Parathyroid adenoma (tissue), 2 donors: ENCODE data around the gene FKBP8.

Source experiments
- H2AFZ ChIP-seq: fragments of 300-600 bp; sonication (generic); one replicate; pipeline ENCODE4 v1.7.0; 2017; ENCODE audit warnings: antibody characterized with exemption, mild to moderate bottlenecking
- H3K27ac ChIP-seq: fragments of 300-600 bp; sonication (generic); one replicate; pipeline ENCODE4 v1.7.0; 2017
- H3K27me3 ChIP-seq: fragments of 300-600 bp; sonication (generic); one replicate; pipeline ENCODE4 v1.7.0; 2017; ENCODE audit warnings: low read length; ENCODE audit not compliant: control insufficient read depth, insufficient read depth
- H3K36me3 ChIP-seq: fragments of 300-600 bp; sonication (generic); one replicate; pipeline ENCODE4 v1.7.0; 2017; ENCODE audit warnings: low read length; ENCODE audit not compliant: control insufficient read depth, insufficient read depth
- H3K4me1 ChIP-seq: fragments of 300-600 bp; sonication (generic); one replicate; pipeline ENCODE4 v1.7.0; 2017; ENCODE audit warnings: control low read depth
- H3K4me2 ChIP-seq: fragments of 300-600 bp; sonication (generic); one replicate; pipeline ENCODE4 v1.7.0; 2017; ENCODE audit warnings: low read length
- H3K4me3 ChIP-seq: fragments of 300-600 bp; sonication (generic); one replicate; pipeline ENCODE4 v1.7.0; 2017; ENCODE audit warnings: low read depth, low read length
- H3K79me2 ChIP-seq: fragments of 300-600 bp; sonication (generic); one replicate; pipeline ENCODE4 v1.7.0; 2017; ENCODE audit warnings: control low read depth
- H3K9ac ChIP-seq: fragments of 300-600 bp; sonication (generic); one replicate; pipeline ENCODE4 v1.7.0; 2017; ENCODE audit warnings: mild to moderate bottlenecking
- H3K9me3 ChIP-seq: fragments of 300-600 bp; sonication (generic); one replicate; pipeline ENCODE4 v1.7.0; 2017; ENCODE audit warnings: low read length; ENCODE audit not compliant: control insufficient read depth
- CTCF ChIP-seq: fragments of 300-600 bp; sonication (generic); IDR thresholded peaks from one replicate; pipeline ENCODE4 v1.7.0; 2017; ENCODE audit warnings: antibody characterized with exemption, mild to moderate bottlenecking
- donor health status: primary hyperparathyroidism.

FKBP8 gene

GRCh38 chr19:18502638-18503294, 40.6 kb downstream of the FKBP8 start:
- H3K27ac ChIP-seq, result peak overlapping the region; percentile 71
- no peaks in the 10 kb centered on the region for H3K36me3 ChIP-seq
- peaks cover 55% of the 10 kb centered on the region for H3K79me2 ChIP-seq
- no peak overlapping the region for H3K4me3 ChIP-seq
- TF ChIP-seq CTCF, result no peak
- no peak overlapping the region for H2AFZ ChIP-seq
- H3K9ac ChIP-seq, result no peak overlapping the region
- peaks cover 70% of the 10 kb centered on the region for H3K4me1 ChIP-seq
- no peak overlapping the region for H3K4me2 ChIP-seq
- no peaks in the 10 kb centered on the region for H3K9me3 ChIP-seq
- no peaks in the 10 kb centered on the region for H3K27me3 ChIP-seq

GRCh38 chr19:18502246-18502637, 41.1 kb downstream of the FKBP8 start:
- H3K4me1 ChIP-seq, result peaks cover 64% of the 10 kb centered on the region
- no peak overlapping the region for H3K9ac ChIP-seq
- H3K4me3 ChIP-seq, result no peak overlapping the region
- H2AFZ ChIP-seq, result no peak overlapping the region
- H3K9me3 ChIP-seq, result no peaks in the 10 kb centered on the region
- no peak for TF ChIP-seq CTCF
- peak overlapping the region; percentile 71 for H3K27ac ChIP-seq
- H3K4me2 ChIP-seq, result no peak overlapping the region
- H3K27me3 ChIP-seq, result no peaks in the 10 kb centered on the region
- H3K79me2 ChIP-seq, result peaks cover 57% of the 10 kb centered on the region
- H3K36me3 ChIP-seq, result no peaks in the 10 kb centered on the region

GRCh38 chr19:18501832-18502231, 41.5 kb downstream of the FKBP8 start:
- H3K36me3 ChIP-seq, result no peaks in the 10 kb centered on the region
- no peaks in the 10 kb centered on the region for H3K27me3 ChIP-seq
- no peak overlapping the region for H3K9ac ChIP-seq
- H3K9me3 ChIP-seq, result no peaks in the 10 kb centered on the region
- H3K4me2 ChIP-seq, result no peak overlapping the region
- H3K27ac ChIP-seq, result peak overlapping the region; percentile 71
- no peak overlapping the region for H3K4me3 ChIP-seq
- H3K79me2 ChIP-seq, result peaks cover 59% of the 10 kb centered on the region
- H3K4me1 ChIP-seq, result peaks cover 60% of the 10 kb centered on the region
- no peak overlapping the region for H2AFZ ChIP-seq
- TF ChIP-seq CTCF, result no peak

- no peak overlapping the region for H3K4me3 ChIP-seq
- H3K27me3 ChIP-seq, result no peaks in the 10 kb centered on the region
- H3K27ac ChIP-seq, result no peak overlapping the region
- H3K4me2 ChIP-seq, result no peak overlapping the region
- H3K36me3 ChIP-seq, result no peaks in the 10 kb centered on the region
- no peak for TF ChIP-seq CTCF
- H3K79me2 ChIP-seq, result peaks cover 59% of the 10 kb centered on the region
- H3K9me3 ChIP-seq, result no peaks in the 10 kb centered on the region
- H2AFZ ChIP-seq, result no peak overlapping the region
- H3K4me1 ChIP-seq, result peaks cover 57% of the 10 kb centered on the region
- no peak overlapping the region for H3K9ac ChIP-seq
Measured at GRCh38 chr19:18501351-18501750, 42.0 kb downstream of the FKBP8 start.

- H3K36me3 ChIP-seq, result no peaks in the 10 kb centered on the region
- H3K4me2 ChIP-seq, result no peak overlapping the region
- H2AFZ ChIP-seq, result no peak overlapping the region
- peaks cover 57% of the 10 kb centered on the region for H3K4me1 ChIP-seq
- no peak overlapping the region for H3K9ac ChIP-seq
- no peak overlapping the region for H3K4me3 ChIP-seq
- H3K27ac ChIP-seq, result no peak overlapping the region
- H3K27me3 ChIP-seq, result no peaks in the 10 kb centered on the region
- no peaks in the 10 kb centered on the region for H3K9me3 ChIP-seq
- TF ChIP-seq CTCF, result no peak
- peaks cover 59% of the 10 kb centered on the region for H3K79me2 ChIP-seq
Measured at GRCh38 chr19:18500799-18501198, 42.6 kb downstream of the FKBP8 start.
